Naive thymus-derived CD4-positive, alpha-beta T cell (primary cell): ENCODE results near the gene ABCG5. TPM values are rescaled to one million over a fixed set of nuclear protein-coding genes. Genes with fewer than 3 reads are reported as not detected.

Experiments used
- ATAC-seq: fragments of 150-1000 bp; cut with Tn5 transposase; 2 replicates; pipeline ENCODE4 v1.10.0; 2021; ENCODE audit warnings: mild to moderate bottlenecking, moderate library complexity
- CTCF ChIA-PET: fragments of 350-600 bp; sonication (Branson Sonifier 250); formaldehyde crosslinking; loops from one replicate; lab custom pipeline; 2021; ENCODE audit warnings: antibody characterized with exemption; lab: Charles Lee
- POLR2A ChIA-PET: fragments of 350-600 bp; sonication (Branson Sonifier 250); formaldehyde crosslinking; loops from one replicate; lab custom pipeline; 2021; ENCODE audit warnings: antibody characterized with exemption, inconsistent platforms; lab: Charles Lee
- DNase-seq, 9 donors: peaks; one replicate each; pipeline versions ENCODE4 v3.0.0 to v3.0.0-alpha.2; 2020 to 2022; ENCODE audit warnings: mixed read lengths in 1 of 9
- H3K27ac ChIP-seq: one replicate; pipeline ENCODE4 v1.7.0; 2013; ENCODE audit warnings: mild to moderate bottlenecking, low read depth, low read length, moderate library complexity
- H3K27me3 ChIP-seq, 2 donors: one replicate each; pipeline ENCODE4 v1.7.0; 2013; ENCODE audit warnings: low read length in 2 of 2, mild to moderate bottlenecking in 2 of 2, moderate library complexity in 2 of 2; ENCODE audit not compliant: control insufficient read depth in 2 of 2, insufficient read depth in 2 of 2
- H3K36me3 ChIP-seq, 3 experiments: 1 replicate in 2 of 3; 2 replicates in 1 of 3; pipeline ENCODE4 v1.7.0; 2013; ENCODE audit warnings: low read length in 3 of 3, mild to moderate bottlenecking in 3 of 3, moderate library complexity in 1 of 3; ENCODE audit not compliant: insufficient read depth in 3 of 3, control insufficient read depth in 2 of 3
- H3K4me1 ChIP-seq, 2 donors: one replicate each; pipeline ENCODE4 v1.7.0; 2013; ENCODE audit warnings: low read length in 2 of 2, mild to moderate bottlenecking in 2 of 2, moderate library complexity in 1 of 2; ENCODE audit not compliant: control insufficient read depth in 2 of 2, insufficient read depth in 2 of 2
- H3K4me3 ChIP-seq: 2 replicates; pipeline ENCODE4 v1.7.0; 2013; ENCODE audit warnings: mild to moderate bottlenecking, low read length
- H3K9me3 ChIP-seq, 3 experiments: 1 replicate in 2 of 3; 2 replicates in 1 of 3; pipeline ENCODE4 v1.7.0; 2013; ENCODE audit warnings: low read length in 3 of 3; ENCODE audit not compliant: control insufficient read depth in 2 of 3
- H3K27ac Mint-ChIP-seq, 9 donors: one replicate each; pipeline ENCODE4 v1.8.0; 2020 to 2022; ENCODE audit warnings: mixed read lengths in 9 of 9, mild to moderate bottlenecking in 8 of 9, moderate library complexity in 5 of 9, inconsistent platforms in 2 of 9
- H3K27me3 Mint-ChIP-seq, 5 donors: one replicate each; pipeline ENCODE4 v1.8.0; 2021 to 2022; ENCODE audit warnings: mixed read lengths in 5 of 5, mild to moderate bottlenecking in 1 of 5
- H3K36me3 Mint-ChIP-seq, 5 donors: one replicate each; pipeline ENCODE4 v1.8.0; 2020 to 2022; ENCODE audit warnings: mixed read lengths in 5 of 5, mild to moderate bottlenecking in 3 of 5, inconsistent platforms in 1 of 5
- H3K4me1 Mint-ChIP-seq, 7 donors: one replicate each; pipeline ENCODE4 v1.8.0; 2020 to 2022; ENCODE audit warnings: mixed read lengths in 7 of 7, mild to moderate bottlenecking in 3 of 7, inconsistent platforms in 1 of 7
- H3K4me3 Mint-ChIP-seq, 10 donors: one replicate each; pipeline ENCODE4 v1.8.0; 2020 to 2022; ENCODE audit warnings: mild to moderate bottlenecking in 10 of 10, mixed read lengths in 10 of 10, moderate library complexity in 6 of 10, inconsistent platforms in 2 of 10
- H3K9me3 Mint-ChIP-seq, 11 donors: one replicate each; pipeline ENCODE4 v1.8.0; 2020 to 2022; ENCODE audit warnings: mixed read lengths in 11 of 11, mild to moderate bottlenecking in 4 of 11, inconsistent platforms in 1 of 11, moderate library complexity in 1 of 11
- intact Hi-C, 2 donors: fragments of 100-400 bp; cut with micrococcal nuclease; formaldehyde crosslinking; loops; one replicate each; pipeline ENCODE4 v1.15.1; 2023
- polyA plus RNA-seq, 2 donors: library from polyadenylated mRNA; unstranded; fragments of 300-500 nt; fragmentation: Illumina TruSeq; gene quantifications; one replicate each; pipeline ENCODE4 v1.2.3, GENCODE V29; 2021
- total RNA-seq, 6 experiments: library from RNA in 5 of 6; stranded (reverse) in 5 of 6; gene quantifications; 1 replicate in 5 of 6; 2 replicates in 1 of 6; pipeline ENCODE4 v1.2.3 and lab custom pipeline; 2021 to 2026

The ABCG5 gene
- total and polyA plus RNA-seq, 7 experiments from 2014 or later, result not detected

GRCh38 chr2:43845181-43845580 lies 6.5 kb upstream of the ABCG5 start:
- H3K4me3 ChIP-seq, result no peak overlapping the region
- Mint-ChIP-seq H3K27ac (no peak overlapping the region), H3K4me3 (no peak overlapping the region), H3K9me3 (no peaks in the 10 kb centered on the region), H3K4me1 (no peaks in the 10 kb centered on the region), H3K36me3 (no peaks in the 10 kb centered on the region), H3K27me3 (peaks cover 0 to 3% (median 0%) of the 10 kb centered on the region in 5 donors)
- no peaks in the 10 kb centered on the region for H3K36me3 ChIP-seq
- H3K9me3 ChIP-seq, result no peaks in the 10 kb centered on the region
- no peak overlapping the region for H3K27ac ChIP-seq
- H3K4me1 ChIP-seq, result no peaks in the 10 kb centered on the region
- ChIA-PET POLR2A (no interaction called here), CTCF (no interaction called here)
- intact Hi-C loops, result no loop called here
- DNase-seq, result no peak
- ATAC-seq, result no peak
- no peaks in the 10 kb centered on the region for H3K27me3 ChIP-seq

GRCh38 chr2:43842866-43843226 lies 4.2 kb upstream of the ABCG5 start:
- H3K9me3 ChIP-seq, result no peaks in the 10 kb centered on the region
- Mint-ChIP-seq H3K4me3 (no peak overlapping the region), H3K36me3 (no peaks in the 10 kb centered on the region), H3K27ac (no peak overlapping the region), H3K9me3 (no peaks in the 10 kb centered on the region), H3K27me3 (peaks cover 0 to 3% (median 0%) of the 10 kb centered on the region in 5 donors), H3K4me1 (peaks cover 0 to 2% (median 0%) of the 10 kb centered on the region in 7 donors)
- DNase-seq (no peak), ATAC-seq (no peak)
- H3K4me3 ChIP-seq, result no peak overlapping the region
- POLR2A ChIA-PET, result no interaction called here
- no peak overlapping the region for H3K27ac ChIP-seq
- intact Hi-C loops, result no loop called here
- H3K27me3 ChIP-seq, result no peaks in the 10 kb centered on the region
- H3K4me1 ChIP-seq, result no peaks in the 10 kb centered on the region
- CTCF ChIA-PET, result no interaction called here
- H3K36me3 ChIP-seq, result no peaks in the 10 kb centered on the region

GRCh38 chr2:43841949-43842865 lies 3.6 kb upstream of the ABCG5 start:
- Histone ChIP-seq H3K27me3 (no peaks in the 10 kb centered on the region), H3K4me1 (no peaks in the 10 kb centered on the region), H3K9me3 (no peaks in the 10 kb centered on the region), H3K36me3 (no peaks in the 10 kb centered on the region), H3K27ac (no peak overlapping the region), H3K4me3 (no peak overlapping the region)
- Mint-ChIP-seq H3K27me3 (peaks cover 0 to 3% (median 0%) of the 10 kb centered on the region in 5 donors), H3K4me3 (no peak overlapping the region), H3K4me1 (peaks cover 0 to 2% (median 0%) of the 10 kb centered on the region in 7 donors), H3K36me3 (no peaks in the 10 kb centered on the region), H3K9me3 (no peaks in the 10 kb centered on the region), H3K27ac (no peak overlapping the region)
- ChIA-PET POLR2A (no interaction called here), CTCF (no interaction called here)
- DNase-seq (no peak), ATAC-seq (no peak)
- intact Hi-C loops, result no loop called here

- intact Hi-C loops, result no loop called here
- H3K27me3 ChIP-seq, result no peaks in the 10 kb centered on the region
- peaks cover 0 to 2% (median 0%) of the 10 kb centered on the region in 7 donors for H3K4me1 Mint-ChIP-seq
- POLR2A ChIA-PET, result no interaction called here
- no peak for DNase-seq
- no peaks in the 10 kb centered on the region for H3K36me3 Mint-ChIP-seq
- H3K36me3 ChIP-seq, result no peaks in the 10 kb centered on the region
- no peak overlapping the region for H3K27ac ChIP-seq
- H3K27me3 Mint-ChIP-seq, result peaks cover 0 to 4% (median 0%) of the 10 kb centered on the region in 5 donors
- no peaks in the 10 kb centered on the region for H3K9me3 Mint-ChIP-seq
- H3K4me3 Mint-ChIP-seq, result no peak overlapping the region
- H3K9me3 ChIP-seq, result no peaks in the 10 kb centered on the region
- no peak for ATAC-seq
- H3K27ac Mint-ChIP-seq, result no peak overlapping the region
- H3K4me3 ChIP-seq, result no peak overlapping the region
- CTCF ChIA-PET, result interaction anchor here (0.7 kb wide), 1 partner anchor 75 kb away, joined by 3 read pairs; no protein-coding TSS in a partner anchor
- no peaks in the 10 kb centered on the region for H3K4me1 ChIP-seq
Observed at GRCh38 chr2:43840965-43841364, 2.3 kb upstream of the ABCG5 start.

GRCh38 chr2:43839776-43840564 lies 1.3 kb upstream of the ABCG5 start:
- H3K4me3 ChIP-seq, result no peak overlapping the region
- H3K9me3 Mint-ChIP-seq, result no peaks in the 10 kb centered on the region
- ATAC-seq (no peak), DNase-seq (no peak)
- H3K36me3 Mint-ChIP-seq, result no peaks in the 10 kb centered on the region
- H3K27me3 Mint-ChIP-seq, result peaks cover 0 to 4% (median 0%) of the 10 kb centered on the region in 5 donors
- H3K4me1 Mint-ChIP-seq, result peaks cover 0 to 2% (median 0%) of the 10 kb centered on the region in 7 donors
- H3K36me3 ChIP-seq, result no peaks in the 10 kb centered on the region
- no peak overlapping the region for H3K27ac ChIP-seq
- ChIA-PET POLR2A (no interaction called here), CTCF (interaction anchor here (0.7 kb wide), 1 partner anchor 76 kb away, joined by 3 read pairs; no protein-coding TSS in a partner anchor)
- intact Hi-C loops, result no loop called here
- H3K27ac Mint-ChIP-seq, result no peak overlapping the region
- H3K4me1 ChIP-seq, result no peaks in the 10 kb centered on the region
- no peaks in the 10 kb centered on the region for H3K27me3 ChIP-seq
- no peaks in the 10 kb centered on the region for H3K9me3 ChIP-seq
- no peak overlapping the region for H3K4me3 Mint-ChIP-seq

GRCh38 chr2:43837831-43838559 lies 644 bp downstream of the ABCG5 start:
- Mint-ChIP-seq H3K9me3 (no peaks in the 10 kb centered on the region), H3K27ac (no peak overlapping the region), H3K27me3 (peaks cover 0 to 4% (median 3%) of the 10 kb centered on the region in 5 donors), H3K4me3 (no peak overlapping the region), H3K36me3 (no peaks in the 10 kb centered on the region), H3K4me1 (peaks cover 0 to 2% (median 0%) of the 10 kb centered on the region in 7 donors)
- no peaks in the 10 kb centered on the region for H3K4me1 ChIP-seq
- no peak for ATAC-seq
- DNase-seq, result no peak
- no peak overlapping the region for H3K4me3 ChIP-seq
- POLR2A ChIA-PET, result no interaction called here
- CTCF ChIA-PET, result no interaction called here
- H3K9me3 ChIP-seq, result no peaks in the 10 kb centered on the region
- no peak overlapping the region for H3K27ac ChIP-seq
- intact Hi-C loops, result no loop called here
- no peaks in the 10 kb centered on the region for H3K27me3 ChIP-seq
- no peaks in the 10 kb centered on the region for H3K36me3 ChIP-seq
